ENCODE data around the gene TPBGL. TPM values are rescaled to one million over a fixed set of nuclear protein-coding genes. Genes with fewer than 3 reads are reported as not detected.
A peak's percentile ranks its signal among the peaks of the same experiment; 100 is the strongest.

TPBGL gene
- total RNA-seq, 2 experiments from 2014 or later = 0.18 to 0.20 TPM

GRCh38 chr11:75260396-75261170, 20.0 kb downstream of the TPBGL start:
- ChIA-PET CTCF (interaction anchor here (1.0 to 3.8 kb wide), 8 partner anchors 9 to 265 kb away, joined by 3 to 20 read pairs (median 6); partner anchors contain the start of genes GDPD5 and TPBGL), POLR2A (interaction anchor here (0.5 to 1.5 kb wide), 5 partner anchors 8 to 112 kb away, joined by 3 to 4 read pairs (median 3); no protein-coding TSS in a partner anchor)
- Mint-ChIP-seq H3K9me3 (no peaks in the 10 kb centered on the region), H3K36me3 (ENCODE audit: low read depth) (no peaks in the 10 kb centered on the region), H3K4me1 (ENCODE audit: low read depth) (peaks cover 37% of the 10 kb centered on the region), H3K27me3 (no peaks in the 10 kb centered on the region), H3K4me3 (no peak overlapping the region), H3K27ac (no peak overlapping the region)
- ATAC-seq = no peak
- intact Hi-C loops (cut with micrococcal nuclease) = no loop called here
- DNase-seq = no peak
- TF ChIP-seq, protein P1, sequence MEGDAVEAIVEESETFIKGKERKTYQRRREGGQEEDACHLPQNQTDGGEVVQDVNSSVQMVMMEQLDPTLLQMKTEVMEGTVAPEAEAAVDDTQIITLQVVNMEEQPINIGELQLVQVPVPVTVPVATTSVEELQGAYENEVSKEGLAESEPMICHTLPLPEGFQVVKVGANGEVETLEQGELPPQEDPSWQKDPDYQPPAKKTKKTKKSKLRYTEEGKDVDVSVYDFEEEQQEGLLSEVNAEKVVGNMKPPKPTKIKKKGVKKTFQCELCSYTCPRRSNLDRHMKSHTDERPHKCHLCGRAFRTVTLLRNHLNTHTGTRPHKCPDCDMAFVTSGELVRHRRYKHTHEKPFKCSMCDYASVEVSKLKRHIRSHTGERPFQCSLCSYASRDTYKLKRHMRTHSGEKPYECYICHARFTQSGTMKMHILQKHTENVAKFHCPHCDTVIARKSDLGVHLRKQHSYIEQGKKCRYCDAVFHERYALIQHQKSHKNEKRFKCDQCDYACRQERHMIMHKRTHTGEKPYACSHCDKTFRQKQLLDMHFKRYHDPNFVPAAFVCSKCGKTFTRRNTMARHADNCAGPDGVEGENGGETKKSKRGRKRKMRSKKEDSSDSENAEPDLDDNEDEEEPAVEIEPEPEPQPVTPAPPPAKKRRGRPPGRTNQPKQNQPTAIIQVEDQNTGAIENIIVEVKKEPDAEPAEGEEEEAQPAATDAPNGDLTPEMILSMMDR (IDR thresholded peaks at IDR 0.05) = no peak

GRCh38 chr11:75261902-75262361, 21.4 kb downstream of the TPBGL start:
- DNase-seq (no peak), ATAC-seq (no peak)
- POLR2A ChIA-PET = interaction anchor here (0.9 to 1.7 kb wide), 4 partner anchors 10 to 250 kb away, joined by 3 to 4 read pairs (median 4); no protein-coding TSS in a partner anchor
- Mint-ChIP-seq H3K4me1 (ENCODE audit: low read depth) (peaks cover 41% of the 10 kb centered on the region), H3K27me3 (no peaks in the 10 kb centered on the region), H3K4me3 (no peak overlapping the region), H3K9me3 (no peaks in the 10 kb centered on the region), H3K27ac (no peak overlapping the region), H3K36me3 (ENCODE audit: low read depth) (no peaks in the 10 kb centered on the region)
- intact Hi-C loops (cut with micrococcal nuclease) = no loop called here
- TF ChIP-seq, protein P1 (IDR thresholded peaks at IDR 0.05) = no peak
- CTCF ChIA-PET = interaction anchor here (1.5 to 3.8 kb wide), 7 partner anchors 9 to 264 kb away, joined by 3 to 20 read pairs (median 10); partner anchors contain the start of genes GDPD5 and TPBGL

- Mint-ChIP-seq H3K4me1 (ENCODE audit: low read depth) (peaks cover 41% of the 10 kb centered on the region), H3K36me3 (ENCODE audit: low read depth) (no peaks in the 10 kb centered on the region), H3K9me3 (no peaks in the 10 kb centered on the region), H3K27me3 (no peaks in the 10 kb centered on the region), H3K27ac (no peak overlapping the region), H3K4me3 (no peak overlapping the region)
- DNase-seq (no peak), ATAC-seq (no peak)
- intact Hi-C loops (cut with micrococcal nuclease) = no loop called here
- TF ChIP-seq, protein P1 (IDR thresholded peaks at IDR 0.05) = no peak
- CTCF ChIA-PET = interaction anchor here (1.7 to 3.8 kb wide), 4 partner anchors 9 to 21 kb away, joined by 10 to 20 read pairs (median 12); partner anchors contain the start of gene TPBGL
- POLR2A ChIA-PET = interaction anchor here (0.9 to 1.7 kb wide), 2 partner anchors 13 to 249 kb away, joined by 3 to 4 read pairs; no protein-coding TSS in a partner anchor
These were observed 21.9 kb downstream of the TPBGL start for GRCh38 chr11:75262436-75262835.

DNA sequence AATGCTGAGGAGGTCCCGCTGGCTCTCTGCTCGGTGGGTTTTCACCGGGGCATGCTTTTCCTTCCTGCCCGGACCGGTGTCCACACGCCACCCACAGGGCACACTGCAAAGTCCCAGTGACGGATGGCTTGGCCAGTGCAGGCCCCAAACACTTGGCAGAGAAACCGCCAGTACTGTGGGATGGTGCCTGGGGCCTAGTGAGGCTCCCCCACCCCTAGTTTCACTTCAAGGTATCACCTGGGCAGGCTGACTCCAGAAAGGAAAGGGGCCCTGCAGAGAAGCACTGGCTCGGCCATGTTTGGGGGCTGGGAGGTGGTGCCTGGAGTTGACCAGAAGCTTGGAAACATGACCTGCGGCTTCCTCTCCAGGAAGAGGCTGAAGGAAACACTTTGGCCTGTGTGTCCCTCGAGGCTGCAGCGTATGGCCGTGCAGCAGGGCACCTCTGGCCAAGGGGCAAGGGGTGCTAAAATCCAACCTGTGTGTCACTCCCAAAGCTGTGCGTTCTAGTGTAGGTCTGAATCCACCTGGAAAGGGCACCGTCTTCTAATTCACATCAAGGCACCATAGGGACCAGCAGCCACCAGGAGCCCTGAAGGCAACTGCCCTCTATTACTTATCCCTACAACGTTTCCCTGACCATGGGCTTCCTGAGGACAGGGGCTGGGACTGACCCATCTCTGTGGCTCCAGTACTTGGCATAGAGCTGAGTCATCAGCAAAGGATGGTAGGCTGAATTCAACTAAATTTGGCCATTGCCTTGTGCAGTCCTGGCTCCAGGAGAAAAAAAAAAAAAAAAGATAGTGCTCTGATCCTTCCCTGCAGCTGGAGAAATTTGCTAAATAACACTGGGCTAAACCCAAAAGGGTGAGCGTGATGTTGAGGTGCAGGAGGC, 22.6 kb downstream of the TPBGL start:
- ChIA-PET POLR2A (interaction anchor here (0.5 to 0.9 kb wide), 3 partner anchors 248 to 864 kb away, joined by 3 read pairs; no protein-coding TSS in a partner anchor), CTCF (interaction anchor here (1.9 to 3.8 kb wide), 3 partner anchors 14 to 17 kb away, joined by 10 to 20 read pairs (median 12); no protein-coding TSS in a partner anchor)
- intact Hi-C loops (cut with micrococcal nuclease) = no loop called here
- no peaks in the 10 kb centered on the region for H3K36me3 Mint-ChIP-seq (ENCODE audit: low read depth)
- H3K9me3 Mint-ChIP-seq = no peaks in the 10 kb centered on the region
- ATAC-seq (no peak), DNase-seq (no peak)
- TF ChIP-seq, protein P1 (IDR thresholded peaks at IDR 0.05) = no peak
- peaks cover 41% of the 10 kb centered on the region for H3K4me1 Mint-ChIP-seq (ENCODE audit: low read depth)
- peak overlapping the region; percentile 23 for H3K27ac Mint-ChIP-seq
- H3K27me3 Mint-ChIP-seq = no peaks in the 10 kb centered on the region
- H3K4me3 Mint-ChIP-seq = no peak overlapping the region

Measured in activated CD8-positive, alpha-beta T cell treated with anti-CD3 and anti-CD28 coated beads for 36 hours (primary cell).